ENCODE data around the gene DACH2. TPM values are rescaled to one million over a fixed set of nuclear protein-coding genes. Genes with fewer than 3 reads are reported as not detected.

DACH2 gene
- polyA plus RNA-seq, 1 of the 3 experiments (the other 2 are of a cell fraction), result not detected

- ChIA-PET CTCF (no interaction called here), POLR2A (no interaction called here)
- no peaks in the 10 kb centered on the region for H3K4me1 ChIP-seq (ENCODE audit: control insufficient read depth in 1 of 2, insufficient read depth in 2 of 2, low read depth in 1 of 2, low read length in 1 of 2)
- H3F3A ChIP-seq (replicated peaks; ENCODE audit: insufficient read depth), result peaks cover 3% of the 10 kb centered on the region
- no peak overlapping the region for H3K9ac ChIP-seq
- peaks cover 10% of the 10 kb centered on the region; the same call in 1 of the 2 replicates for H3K27me3 ChIP-seq (ENCODE audit: insufficient read depth)
- H3K79me2 ChIP-seq (ENCODE audit: insufficient read depth), result no peaks in the 10 kb centered on the region
- H3K27ac ChIP-seq (ENCODE audit: low read depth in 2 of 2, low read length in 1 of 2), result no peak overlapping the region
- TF ChIP-seq JUND (IDR thresholded peaks at IDR 0.05), result no peak
- no peak for TF ChIP-seq FOSL2 (IDR thresholded peaks at IDR 0.05; ENCODE audit: borderline replicate concordance, low read depth)
- no peak for TF ChIP-seq MAX (IDR thresholded peaks at IDR 0.05; ENCODE audit: low read depth)
- TF ChIP-seq FOXM1 (IDR thresholded peaks at IDR 0.05; ENCODE audit: low read depth), result no peak
- TF ChIP-seq POLR2AphosphoS5 (IDR thresholded peaks at IDR 0.05; ENCODE audit: low read depth, low read length), result no peak
- no peak for TF ChIP-seq GABPA (IDR thresholded peaks at IDR 0.05; ENCODE audit: low read depth)
- no peak for TF ChIP-seq MXI1 (IDR thresholded peaks at IDR 0.05; ENCODE audit: low read depth, low read length)
- TF ChIP-seq PBX3 (IDR thresholded peaks at IDR 0.05), result no peak
- TF ChIP-seq GATA2 (CRISPR knock-in tag; IDR thresholded peaks at IDR 0.05), result no peak
- no peak for TF ChIP-seq IRF3 (IDR thresholded peaks at IDR 0.05; ENCODE audit: low read depth, low read length)
- TF ChIP-seq MEF2A (IDR thresholded peaks at IDR 0.05; ENCODE audit: borderline replicate concordance, low read depth), result no peak
- TF ChIP-seq TEAD4 (IDR thresholded peaks at IDR 0.05; ENCODE audit: borderline replicate concordance, insufficient read depth), result no peak
- TF ChIP-seq CHD2 (IDR thresholded peaks at IDR 0.05; ENCODE audit: low read length, partially characterized antibody), result no peak
- TF ChIP-seq SMC3 (IDR thresholded peaks at IDR 0.05; ENCODE audit: low read depth, low read length), result no peak
- TF ChIP-seq FOXJ3 (CRISPR knock-in tag; IDR thresholded peaks at IDR 0.05), result no peak
- TF ChIP-seq EZH2phosphoT487 (IDR thresholded peaks at IDR 0.05; ENCODE audit: borderline replicate concordance, low read depth), result no peak
- H3K4me3 ChIP-seq (ENCODE audit: low read depth in 2 of 2, low read length in 1 of 2), result no peak overlapping the region
- no peak overlapping the region for H3K4me2 ChIP-seq
- no peaks in the 10 kb centered on the region for H3K36me3 ChIP-seq (replicated peaks in 1 of 2; ENCODE audit: control insufficient read depth in 1 of 2, insufficient read depth in 2 of 2, low read length in 1 of 2)
- H3K9me3 ChIP-seq, result no peaks in the 10 kb centered on the region
- DNase-seq, result no peak
- no peaks in the 10 kb centered on the region for H3K9me2 ChIP-seq
- 0% methylated on average over 1 of the region's 1 CpG for WGBS (ENCODE audit: low lambda C conversion rate)
- no peaks in the 10 kb centered on the region for H4K20me1 ChIP-seq (ENCODE audit: insufficient read depth)
- H2AFZ ChIP-seq (ENCODE audit: low read depth), result no peak overlapping the region
These were observed 6.5 kb upstream of the DACH2 start for GRCh38 chrX:86141786-86142185.

GRCh38 chrX:86146102-86146501 is 2.1 kb upstream of the DACH2 start:
- no peak overlapping the region for H3K9ac ChIP-seq
- no peak overlapping the region for H3K27ac ChIP-seq (ENCODE audit: low read depth in 2 of 2, low read length in 1 of 2)
- no peaks in the 10 kb centered on the region for H3K9me3 ChIP-seq
- H3K27me3 ChIP-seq (ENCODE audit: insufficient read depth), result peaks cover 34% of the 10 kb centered on the region; the same call in 1 of the 2 replicates
- H2AFZ ChIP-seq (ENCODE audit: low read depth), result no peak overlapping the region
- H3K4me1 ChIP-seq (ENCODE audit: control insufficient read depth in 1 of 2, insufficient read depth in 2 of 2, low read depth in 1 of 2, low read length in 1 of 2), result peaks cover 0 to 6% of the 10 kb centered on the region in 2 experiments; a peak in 1 of 4 replicates
- H4K20me1 ChIP-seq (ENCODE audit: insufficient read depth), result no peaks in the 10 kb centered on the region
- CTCF ChIA-PET, result interaction anchor here (1.1 kb wide), 1 partner anchor 9 kb away, joined by 3 read pairs; no protein-coding TSS in a partner anchor
- H3K79me2 ChIP-seq (ENCODE audit: insufficient read depth), result no peaks in the 10 kb centered on the region
- no peaks in the 10 kb centered on the region for H3K36me3 ChIP-seq (replicated peaks in 1 of 2; ENCODE audit: control insufficient read depth in 1 of 2, insufficient read depth in 2 of 2, low read length in 1 of 2)
- H3F3A ChIP-seq (replicated peaks; ENCODE audit: insufficient read depth), result no peaks in the 10 kb centered on the region
- no peak overlapping the region for H3K4me3 ChIP-seq (ENCODE audit: low read depth in 2 of 2, low read length in 1 of 2)
- H3K4me2 ChIP-seq, result no peak overlapping the region
- no peak for DNase-seq
- no peaks in the 10 kb centered on the region for H3K9me2 ChIP-seq
- under 1% methylated on average over 4 of the region's 4 CpGs for WGBS (ENCODE audit: low lambda C conversion rate)
- TF ChIP-seq CHD2 (IDR thresholded peaks at IDR 0.05; ENCODE audit: low read length, partially characterized antibody) (no peak), YY1 (IDR thresholded peaks at IDR 0.05; ENCODE audit: low read depth) (no peak), EP300 (IDR thresholded peaks at IDR 0.05; ENCODE audit: borderline replicate concordance in 1 of 2, low read depth in 1 of 2, low read length in 1 of 2) (no peak), ZBTB33 (IDR thresholded peaks at IDR 0.05; ENCODE audit: borderline replicate concordance, low read depth) (no peak), FOXM1 (IDR thresholded peaks at IDR 0.05; ENCODE audit: low read depth) (no peak), JUND (IDR thresholded peaks at IDR 0.05) (no peak), USF1 (IDR thresholded peaks at IDR 0.05; ENCODE audit: borderline replicate concordance, low read depth) (no peak), TAF1 (IDR thresholded peaks at IDR 0.05; ENCODE audit: borderline replicate concordance, low read depth, low read length) (no peak), NFIC (IDR thresholded peaks at IDR 0.05; ENCODE audit: borderline replicate concordance) (no peak), TCF12 (IDR thresholded peaks at IDR 0.05) (no peak)
- POLR2A ChIA-PET, result no interaction called here
